ENCODE results near the gene GLI1.
"Not testable (repeated sequence)": the region's sequence is repeated elsewhere in the genome, so short reads cannot be mapped to it uniquely, and the experiment has no call there.

GLI1 gene

GRCh38 chr12:57476162-57476992 lies 16.8 kb downstream of the GLI1 start:
- no peak for FAIRE-seq

- FAIRE-seq, result no peak
These were observed 17.6 kb downstream of the GLI1 start for GRCh38 chr12:57476993-57477709.

GRCh38 chr12:57477710-57478681 lies 18.4 kb downstream of the GLI1 start:
- no peak for FAIRE-seq

- no peak for FAIRE-seq
These were observed 19.4 kb downstream of the GLI1 start for GRCh38 chr12:57479043-57479375.

- no peak for FAIRE-seq
These were observed 20.0 kb downstream of the GLI1 start, which contains the start of gene ARHGAP9 for GRCh38 chr12:57479376-57480115. ARHGAP9 (minus strand) TSS chr12:57479866; CDS start chr12:57479406, 460 bp downstream.

GRCh38 chr12:57481671-57482070 lies 22.1 kb downstream of the GLI1 start:
- no peak for FAIRE-seq

- no peak for FAIRE-seq
These were observed 23.9 kb downstream of the GLI1 start for GRCh38 chr12:57483466-57483865.

GRCh38 chr12:57485695-57486094 lies 26.1 kb downstream of the GLI1 start:
- FAIRE-seq, result no peak

GRCh38 chr12:57487055-57487596 lies 27.5 kb downstream of the GLI1 start:
- no peak for FAIRE-seq

- FAIRE-seq, result no peak
These were observed 28.2 kb downstream of the GLI1 start, which contains the start of gene MARS1 for GRCh38 chr12:57487597-57488401. MARS1 (plus strand) TSS chr12:57488068; CDS start chr12:57488091, 23 bp downstream.

- FAIRE-seq, result no peak
These were observed 29.0 kb downstream of the GLI1 start for GRCh38 chr12:57488402-57489156.

GRCh38 chr12:57489157-57489641 lies 29.6 kb downstream of the GLI1 start:
- FAIRE-seq, result no peak

- FAIRE-seq, result no peak
These were observed 30.5 kb downstream of the GLI1 start for GRCh38 chr12:57490126-57490525.

- no peak for FAIRE-seq
These were observed 32.1 kb downstream of the GLI1 start for GRCh38 chr12:57491393-57492280.

- not testable (repeated sequence) for FAIRE-seq
These were observed 35.6 kb downstream of the GLI1 start for GRCh38 chr12:57495051-57495701.

- FAIRE-seq, result no peak
These were observed 37.2 kb downstream of the GLI1 start for GRCh38 chr12:57496822-57497221.

- no peak for FAIRE-seq
These were observed 37.9 kb downstream of the GLI1 start for GRCh38 chr12:57497223-57498131.
